ENCODE results near the gene CUL9.

DNA sequence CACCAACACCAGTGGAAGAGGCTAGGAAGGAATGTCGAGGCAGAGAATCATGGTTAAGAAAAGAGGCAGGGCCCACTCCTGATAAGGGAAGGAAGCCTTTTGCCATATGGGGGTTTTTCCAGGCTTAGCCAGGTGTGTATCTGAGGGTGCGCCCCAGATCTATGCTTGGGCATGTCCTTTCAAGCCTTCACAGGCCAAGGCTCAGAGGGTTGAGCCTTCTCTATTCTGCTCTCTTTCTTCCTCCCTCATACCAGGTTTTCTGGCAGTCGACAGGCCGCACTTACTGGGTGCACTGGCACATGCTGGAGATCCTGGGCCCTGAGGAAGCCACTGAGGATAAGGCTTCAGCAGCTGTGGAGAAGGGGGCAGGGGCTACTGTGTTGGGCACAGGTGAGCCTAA lies 4.7 kb downstream of the CUL9 start:
- TF ChIP-seq, protein P1, sequence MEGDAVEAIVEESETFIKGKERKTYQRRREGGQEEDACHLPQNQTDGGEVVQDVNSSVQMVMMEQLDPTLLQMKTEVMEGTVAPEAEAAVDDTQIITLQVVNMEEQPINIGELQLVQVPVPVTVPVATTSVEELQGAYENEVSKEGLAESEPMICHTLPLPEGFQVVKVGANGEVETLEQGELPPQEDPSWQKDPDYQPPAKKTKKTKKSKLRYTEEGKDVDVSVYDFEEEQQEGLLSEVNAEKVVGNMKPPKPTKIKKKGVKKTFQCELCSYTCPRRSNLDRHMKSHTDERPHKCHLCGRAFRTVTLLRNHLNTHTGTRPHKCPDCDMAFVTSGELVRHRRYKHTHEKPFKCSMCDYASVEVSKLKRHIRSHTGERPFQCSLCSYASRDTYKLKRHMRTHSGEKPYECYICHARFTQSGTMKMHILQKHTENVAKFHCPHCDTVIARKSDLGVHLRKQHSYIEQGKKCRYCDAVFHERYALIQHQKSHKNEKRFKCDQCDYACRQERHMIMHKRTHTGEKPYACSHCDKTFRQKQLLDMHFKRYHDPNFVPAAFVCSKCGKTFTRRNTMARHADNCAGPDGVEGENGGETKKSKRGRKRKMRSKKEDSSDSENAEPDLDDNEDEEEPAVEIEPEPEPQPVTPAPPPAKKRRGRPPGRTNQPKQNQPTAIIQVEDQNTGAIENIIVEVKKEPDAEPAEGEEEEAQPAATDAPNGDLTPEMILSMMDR (IDR thresholded peaks at IDR 0.05; ENCODE audit: low read length): no peak
- no peak for TF ChIP-seq EZH2 (IDR thresholded peaks at IDR 0.05; ENCODE audit: borderline replicate concordance, low read length)
